WTC11 (cell line): ENCODE measurements around the gene GSG1L. TPM values are rescaled to one million over a fixed set of nuclear protein-coding genes. Genes with fewer than 3 reads are reported as not detected.
"Not testable (repeated sequence)": the region's sequence is repeated elsewhere in the genome, so short reads cannot be mapped to it uniquely, and the experiment has no call there.

Experiments
- ATAC-seq: fragments of 200-7000 bp; cut with Tn5 transposase; 2 replicates; pipeline ENCODE4 v1.10.0; 2021; ENCODE audit warnings: mild to moderate bottlenecking, moderate library complexity
- CTCF ChIA-PET: fragments of 300-600 bp; sonication (Branson Sonifier 250); formaldehyde crosslinking; loops from one replicate; lab custom pipeline; 2021; ENCODE audit warnings: antibody characterized with exemption; lab: Charles Lee
- POLR2A ChIA-PET: fragments of 350-600 bp; sonication (Branson Sonifier 250); formaldehyde crosslinking; loops from one replicate; lab custom pipeline; 2021; ENCODE audit warnings: antibody characterized with exemption; lab: Charles Lee
- DNase-seq: peaks from one replicate; pipeline ENCODE4 v3.0.0; 2021; ENCODE audit warnings: low spot score
- H3K27ac Mint-ChIP-seq: 2 replicates; pipeline ENCODE4 v1.8.0; 2021; ENCODE audit warnings: mixed read lengths
- H3K27me3 Mint-ChIP-seq: 2 replicates; pipeline ENCODE4 v1.8.0; 2021; ENCODE audit warnings: low read depth, mild to moderate bottlenecking, moderate library complexity, mixed read lengths
- H3K36me3 Mint-ChIP-seq: 2 replicates; pipeline ENCODE4 v1.8.0; 2021; ENCODE audit warnings: mixed read lengths
- H3K4me1 Mint-ChIP-seq: 2 replicates; pipeline ENCODE4 v1.8.0; 2022; ENCODE audit warnings: mixed read lengths
- H3K4me3 Mint-ChIP-seq: 2 replicates; pipeline ENCODE4 v1.8.0; 2021; ENCODE audit warnings: mild to moderate bottlenecking, moderate library complexity, mixed read lengths
- H3K9me3 Mint-ChIP-seq: 2 replicates; pipeline ENCODE4 v1.8.0; 2021; ENCODE audit warnings: mixed read lengths
- CBFB ChIP-seq: sonication (generic); formaldehyde crosslinking; IDR thresholded peaks from 2 replicates; pipeline ENCODE4 v1.8.1; 2022; ENCODE audit warnings: mild to moderate bottlenecking, low read depth, missing genetic modification reagents
- ESRRA ChIP-seq: sonication (generic); formaldehyde crosslinking; IDR thresholded peaks from 2 replicates; pipeline ENCODE4 v1.8.1; 2022; ENCODE audit warnings: mild to moderate bottlenecking, missing genetic modification reagents, borderline replicate concordance
- FOXP1 ChIP-seq: sonication (generic); formaldehyde crosslinking; IDR thresholded peaks from 2 replicates; pipeline ENCODE4 v1.8.0; 2022; ENCODE audit warnings: missing genetic modification reagents, mild to moderate bottlenecking, moderate library complexity, borderline replicate concordance
- JAZF1 ChIP-seq: fragments of 250-450 bp; sonication (Bioruptor Pico); IDR thresholded peaks from 2 replicates; pipeline ENCODE4 v1.9.0; 2021; ENCODE audit warnings: moderate library complexity, mild to moderate bottlenecking, inconsistent platforms
- MXD4 ChIP-seq: fragments of 250-450 bp; sonication (Bioruptor Pico); IDR thresholded peaks from 2 replicates; pipeline ENCODE4 v1.8.0; 2021; ENCODE audit warnings: mild to moderate bottlenecking, moderate library complexity, borderline replicate concordance
- OVOL2 ChIP-seq: fragments of 250-450 bp; sonication (Bioruptor Pico); IDR thresholded peaks from 2 replicates; pipeline ENCODE4 v1.9.0; 2021; ENCODE audit warnings: mild to moderate bottlenecking, borderline replicate concordance
- SMAD3 ChIP-seq: sonication (generic); formaldehyde crosslinking; IDR thresholded peaks from 2 replicates; pipeline ENCODE4 v1.8.0; 2022; ENCODE audit warnings: missing genetic modification reagents, mild to moderate bottlenecking, borderline replicate concordance
- TCF7 ChIP-seq: sonication (generic); formaldehyde crosslinking; IDR thresholded peaks from 2 replicates; pipeline ENCODE4 v1.8.0; 2022; ENCODE audit warnings: mild to moderate bottlenecking, low read depth, missing genetic modification reagents, moderate library complexity
- ZNF138 ChIP-seq: sonication (generic); formaldehyde crosslinking; conservative IDR thresholded peaks from 2 replicates; pipeline ENCODE4 v1.8.1; 2022; ENCODE audit warnings: mild to moderate bottlenecking, moderate library complexity, missing genetic modification reagents
- total RNA-seq: library from RNA; stranded (reverse); gene quantifications from 3 replicates; pipeline ENCODE4 v1.2.3, GENCODE V29; 2021
- TF ChIP-seq, protein P1 (sequence below): sonication (generic); formaldehyde crosslinking; IDR thresholded peaks from 2 replicates; pipeline ENCODE4 v1.8.0; 2022; ENCODE audit warnings: mild to moderate bottlenecking, missing genetic modification reagents
- TF ChIP-seq, protein P2 (sequence below): sonication (generic); formaldehyde crosslinking; IDR thresholded peaks from 2 replicates; pipeline ENCODE4 v1.8.1; 2023; ENCODE audit warnings: mild to moderate bottlenecking, moderate library complexity, missing genetic modification reagents
- TF ChIP-seq, protein P3 (sequence below): sonication (generic); formaldehyde crosslinking; IDR thresholded peaks from 2 replicates; pipeline ENCODE4 v1.8.0; 2022; ENCODE audit warnings: mild to moderate bottlenecking, missing genetic modification reagents
- TF ChIP-seq, protein P4 (sequence below): fragments of 250-450 bp; sonication (Bioruptor Pico); IDR thresholded peaks from 2 replicates; pipeline ENCODE4 v1.9.0; 2021; ENCODE audit warnings: mild to moderate bottlenecking, borderline replicate concordance
- TF ChIP-seq, protein P5 (sequence below): sonication (generic); formaldehyde crosslinking; IDR thresholded peaks from 2 replicates; pipeline ENCODE4 v1.8.0; 2022; ENCODE audit warnings: mild to moderate bottlenecking, missing genetic modification reagents
- TF ChIP-seq, protein P6 (sequence below): sonication (generic); formaldehyde crosslinking; conservative IDR thresholded peaks from 2 replicates; pipeline ENCODE4 v1.8.1; 2023; ENCODE audit warnings: mild to moderate bottlenecking, low read depth, missing genetic modification reagents, moderate library complexity

The GSG1L gene
- total RNA-seq, 1 experiment from 2014 or later: 0.28 TPM

DNA sequence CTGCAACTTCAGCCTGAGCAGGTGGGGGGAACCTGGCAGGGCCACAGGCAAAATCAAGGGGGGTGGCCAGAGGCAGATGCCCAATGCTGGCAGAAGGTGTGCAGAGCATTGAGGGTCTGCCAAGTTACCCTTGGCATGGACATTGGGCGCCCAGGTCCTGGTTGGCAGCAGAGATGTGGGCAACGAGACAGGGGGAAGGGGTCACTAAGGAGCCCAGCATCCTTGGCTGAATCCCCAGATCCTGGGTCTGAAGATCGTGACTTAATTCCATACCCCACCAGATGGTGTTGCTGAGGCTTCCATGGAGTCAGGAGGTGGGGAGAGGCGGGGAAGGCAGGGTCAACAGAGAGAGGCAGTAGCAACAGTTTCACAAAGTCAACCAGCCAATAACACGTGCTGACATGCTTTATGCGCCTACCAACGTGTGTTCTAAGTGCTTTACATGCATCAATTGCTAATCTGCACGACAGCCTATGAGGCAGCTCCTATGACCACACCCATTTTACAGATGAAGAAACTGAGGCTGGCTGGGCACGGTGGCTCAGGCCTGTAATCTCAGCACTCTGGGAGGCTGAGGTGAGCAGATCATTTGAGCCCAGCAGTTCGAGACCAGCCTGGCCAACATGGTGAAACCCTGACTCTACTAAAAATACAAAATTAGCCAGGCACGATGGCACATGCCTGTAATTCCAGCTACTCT, 83.3 kb downstream of the GSG1L start (continued):
- TF ChIP-seq, protein P1, sequence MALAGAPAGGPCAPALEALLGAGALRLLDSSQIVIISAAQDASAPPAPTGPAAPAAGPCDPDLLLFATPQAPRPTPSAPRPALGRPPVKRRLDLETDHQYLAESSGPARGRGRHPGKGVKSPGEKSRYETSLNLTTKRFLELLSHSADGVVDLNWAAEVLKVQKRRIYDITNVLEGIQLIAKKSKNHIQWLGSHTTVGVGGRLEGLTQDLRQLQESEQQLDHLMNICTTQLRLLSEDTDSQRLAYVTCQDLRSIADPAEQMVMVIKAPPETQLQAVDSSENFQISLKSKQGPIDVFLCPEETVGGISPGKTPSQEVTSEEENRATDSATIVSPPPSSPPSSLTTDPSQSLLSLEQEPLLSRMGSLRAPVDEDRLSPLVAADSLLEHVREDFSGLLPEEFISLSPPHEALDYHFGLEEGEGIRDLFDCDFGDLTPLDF (CRISPR knock-in tag): no peak
- TF ChIP-seq, protein P2, sequence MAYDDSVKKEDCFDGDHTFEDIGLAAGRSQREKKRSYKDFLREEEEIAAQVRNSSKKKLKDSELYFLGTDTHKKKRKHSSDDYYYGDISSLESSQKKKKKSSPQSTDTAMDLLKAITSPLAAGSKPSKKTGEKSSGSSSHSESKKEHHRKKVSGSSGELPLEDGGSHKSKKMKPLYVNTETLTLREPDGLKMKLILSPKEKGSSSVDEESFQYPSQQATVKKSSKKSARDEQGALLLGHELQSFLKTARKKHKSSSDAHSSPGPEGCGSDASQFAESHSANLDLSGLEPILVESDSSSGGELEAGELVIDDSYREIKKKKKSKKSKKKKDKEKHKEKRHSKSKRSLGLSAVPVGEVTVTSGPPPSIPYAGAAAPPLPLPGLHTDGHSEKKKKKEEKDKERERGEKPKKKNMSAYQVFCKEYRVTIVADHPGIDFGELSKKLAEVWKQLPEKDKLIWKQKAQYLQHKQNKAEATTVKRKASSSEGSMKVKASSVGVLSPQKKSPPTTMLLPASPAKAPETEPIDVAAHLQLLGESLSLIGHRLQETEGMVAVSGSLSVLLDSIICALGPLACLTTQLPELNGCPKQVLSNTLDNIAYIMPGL (CRISPR knock-in tag): no peak
- TF ChIP-seq TCF7 (CRISPR knock-in tag) (no peak), ESRRA (CRISPR knock-in tag) (no peak)
- TF ChIP-seq, protein P3, sequence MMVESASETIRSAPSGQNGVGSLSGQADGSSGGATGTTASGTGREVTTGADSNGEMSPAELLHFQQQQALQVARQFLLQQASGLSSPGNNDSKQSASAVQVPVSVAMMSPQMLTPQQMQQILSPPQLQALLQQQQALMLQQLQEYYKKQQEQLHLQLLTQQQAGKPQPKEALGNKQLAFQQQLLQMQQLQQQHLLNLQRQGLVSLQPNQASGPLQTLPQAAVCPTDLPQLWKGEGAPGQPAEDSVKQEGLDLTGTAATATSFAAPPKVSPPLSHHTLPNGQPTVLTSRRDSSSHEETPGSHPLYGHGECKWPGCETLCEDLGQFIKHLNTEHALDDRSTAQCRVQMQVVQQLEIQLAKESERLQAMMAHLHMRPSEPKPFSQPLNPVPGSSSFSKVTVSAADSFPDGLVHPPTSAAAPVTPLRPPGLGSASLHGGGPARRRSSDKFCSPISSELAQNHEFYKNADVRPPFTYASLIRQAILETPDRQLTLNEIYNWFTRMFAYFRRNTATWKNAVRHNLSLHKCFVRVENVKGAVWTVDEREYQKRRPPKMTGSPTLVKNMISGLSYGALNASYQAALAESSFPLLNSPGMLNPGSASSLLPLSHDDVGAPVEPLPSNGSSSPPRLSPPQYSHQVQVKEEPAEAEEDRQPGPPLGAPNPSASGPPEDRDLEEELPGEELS (CRISPR knock-in tag): no peak
- TF ChIP-seq, protein P4, sequence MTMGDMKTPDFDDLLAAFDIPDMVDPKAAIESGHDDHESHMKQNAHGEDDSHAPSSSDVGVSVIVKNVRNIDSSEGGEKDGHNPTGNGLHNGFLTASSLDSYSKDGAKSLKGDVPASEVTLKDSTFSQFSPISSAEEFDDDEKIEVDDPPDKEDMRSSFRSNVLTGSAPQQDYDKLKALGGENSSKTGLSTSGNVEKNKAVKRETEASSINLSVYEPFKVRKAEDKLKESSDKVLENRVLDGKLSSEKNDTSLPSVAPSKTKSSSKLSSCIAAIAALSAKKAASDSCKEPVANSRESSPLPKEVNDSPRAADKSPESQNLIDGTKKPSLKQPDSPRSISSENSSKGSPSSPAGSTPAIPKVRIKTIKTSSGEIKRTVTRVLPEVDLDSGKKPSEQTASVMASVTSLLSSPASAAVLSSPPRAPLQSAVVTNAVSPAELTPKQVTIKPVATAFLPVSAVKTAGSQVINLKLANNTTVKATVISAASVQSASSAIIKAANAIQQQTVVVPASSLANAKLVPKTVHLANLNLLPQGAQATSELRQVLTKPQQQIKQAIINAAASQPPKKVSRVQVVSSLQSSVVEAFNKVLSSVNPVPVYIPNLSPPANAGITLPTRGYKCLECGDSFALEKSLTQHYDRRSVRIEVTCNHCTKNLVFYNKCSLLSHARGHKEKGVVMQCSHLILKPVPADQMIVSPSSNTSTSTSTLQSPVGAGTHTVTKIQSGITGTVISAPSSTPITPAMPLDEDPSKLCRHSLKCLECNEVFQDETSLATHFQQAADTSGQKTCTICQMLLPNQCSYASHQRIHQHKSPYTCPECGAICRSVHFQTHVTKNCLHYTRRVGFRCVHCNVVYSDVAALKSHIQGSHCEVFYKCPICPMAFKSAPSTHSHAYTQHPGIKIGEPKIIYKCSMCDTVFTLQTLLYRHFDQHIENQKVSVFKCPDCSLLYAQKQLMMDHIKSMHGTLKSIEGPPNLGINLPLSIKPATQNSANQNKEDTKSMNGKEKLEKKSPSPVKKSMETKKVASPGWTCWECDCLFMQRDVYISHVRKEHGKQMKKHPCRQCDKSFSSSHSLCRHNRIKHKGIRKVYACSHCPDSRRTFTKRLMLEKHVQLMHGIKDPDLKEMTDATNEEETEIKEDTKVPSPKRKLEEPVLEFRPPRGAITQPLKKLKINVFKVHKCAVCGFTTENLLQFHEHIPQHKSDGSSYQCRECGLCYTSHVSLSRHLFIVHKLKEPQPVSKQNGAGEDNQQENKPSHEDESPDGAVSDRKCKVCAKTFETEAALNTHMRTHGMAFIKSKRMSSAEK (CRISPR knock-in tag): no peak

DNA sequence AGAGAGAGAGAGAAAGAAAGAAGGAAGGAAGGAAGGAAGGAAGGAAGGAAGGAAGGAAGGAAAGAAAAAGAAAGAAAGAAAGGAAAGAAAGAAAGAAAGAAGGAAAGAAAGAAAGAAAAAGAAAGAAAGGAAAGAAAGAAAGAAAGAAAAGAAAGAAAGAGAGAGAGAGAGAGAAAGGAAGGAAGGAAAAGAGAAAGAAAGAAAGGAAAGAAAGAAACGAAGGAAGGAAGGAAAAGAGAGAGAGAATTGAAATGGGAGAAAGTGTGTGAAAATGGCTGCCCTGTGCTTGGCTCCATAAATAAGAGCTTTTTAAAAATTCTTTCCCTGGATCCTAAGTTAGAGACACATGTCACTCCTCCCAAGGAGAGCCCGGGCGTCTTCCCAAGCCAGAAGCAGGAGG, 83.8 kb downstream of the GSG1L start:
- H3K9me3 Mint-ChIP-seq, H3K4me3 Mint-ChIP-seq, ATAC-seq, H3K27ac Mint-ChIP-seq, H3K27me3 Mint-ChIP-seq, H3K4me1 Mint-ChIP-seq, CTCF ChIA-PET, DNase-seq, POLR2A ChIA-PET, H3K36me3 Mint-ChIP-seq: not testable (repeated sequence)

DNA sequence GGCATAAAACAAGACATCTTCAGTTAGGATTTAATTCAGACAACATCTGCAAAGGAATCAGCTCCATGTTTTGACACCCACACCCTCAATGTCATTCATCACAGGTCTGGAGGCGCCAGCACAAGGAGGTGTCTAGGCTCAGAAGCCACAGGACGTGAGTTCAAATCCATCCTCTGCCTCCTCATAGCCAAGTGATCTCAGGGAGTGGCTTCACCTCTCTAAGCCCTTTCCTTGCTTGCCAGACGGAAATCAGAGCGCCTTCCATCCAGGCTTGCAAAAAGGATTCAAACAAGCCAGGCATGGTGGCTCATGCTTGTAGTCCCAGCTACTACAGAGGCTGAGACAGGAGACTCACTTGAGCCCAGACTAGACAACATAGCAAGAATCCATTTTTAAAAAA, 84.6 kb downstream of the GSG1L start:
- Mint-ChIP-seq H3K36me3 (no peaks in the 10 kb centered on the region), H3K27me3 (no peaks in the 10 kb centered on the region; the same call in 1 of the 2 replicates), H3K4me3 (no peak overlapping the region), H3K9me3 (peaks cover 8% of the 10 kb centered on the region), H3K4me1 (no peaks in the 10 kb centered on the region), H3K27ac (no peak overlapping the region)
- DNase-seq: no peak
- ChIA-PET POLR2A (no interaction called here), CTCF (interaction anchor here (1.1 to 1.8 kb wide), 2 partner anchors 92 to 112 kb away, joined by 4 to 6 read pairs; no protein-coding TSS in a partner anchor)
- ATAC-seq: no peak
- TF ChIP-seq FOXP1 (CRISPR knock-in tag): no peak
- TF ChIP-seq, protein P5, sequence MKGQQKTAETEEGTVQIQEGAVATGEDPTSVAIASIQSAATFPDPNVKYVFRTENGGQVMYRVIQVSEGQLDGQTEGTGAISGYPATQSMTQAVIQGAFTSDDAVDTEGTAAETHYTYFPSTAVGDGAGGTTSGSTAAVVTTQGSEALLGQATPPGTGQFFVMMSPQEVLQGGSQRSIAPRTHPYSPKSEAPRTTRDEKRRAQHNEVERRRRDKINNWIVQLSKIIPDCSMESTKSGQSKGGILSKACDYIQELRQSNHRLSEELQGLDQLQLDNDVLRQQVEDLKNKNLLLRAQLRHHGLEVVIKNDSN: no peak
- no peak for TF ChIP-seq JAZF1 (CRISPR knock-in tag)
- TF ChIP-seq, protein P6, sequence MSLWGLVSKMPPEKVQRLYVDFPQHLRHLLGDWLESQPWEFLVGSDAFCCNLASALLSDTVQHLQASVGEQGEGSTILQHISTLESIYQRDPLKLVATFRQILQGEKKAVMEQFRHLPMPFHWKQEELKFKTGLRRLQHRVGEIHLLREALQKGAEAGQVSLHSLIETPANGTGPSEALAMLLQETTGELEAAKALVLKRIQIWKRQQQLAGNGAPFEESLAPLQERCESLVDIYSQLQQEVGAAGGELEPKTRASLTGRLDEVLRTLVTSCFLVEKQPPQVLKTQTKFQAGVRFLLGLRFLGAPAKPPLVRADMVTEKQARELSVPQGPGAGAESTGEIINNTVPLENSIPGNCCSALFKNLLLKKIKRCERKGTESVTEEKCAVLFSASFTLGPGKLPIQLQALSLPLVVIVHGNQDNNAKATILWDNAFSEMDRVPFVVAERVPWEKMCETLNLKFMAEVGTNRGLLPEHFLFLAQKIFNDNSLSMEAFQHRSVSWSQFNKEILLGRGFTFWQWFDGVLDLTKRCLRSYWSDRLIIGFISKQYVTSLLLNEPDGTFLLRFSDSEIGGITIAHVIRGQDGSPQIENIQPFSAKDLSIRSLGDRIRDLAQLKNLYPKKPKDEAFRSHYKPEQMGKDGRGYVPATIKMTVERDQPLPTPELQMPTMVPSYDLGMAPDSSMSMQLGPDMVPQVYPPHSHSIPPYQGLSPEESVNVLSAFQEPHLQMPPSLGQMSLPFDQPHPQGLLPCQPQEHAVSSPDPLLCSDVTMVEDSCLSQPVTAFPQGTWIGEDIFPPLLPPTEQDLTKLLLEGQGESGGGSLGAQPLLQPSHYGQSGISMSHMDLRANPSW (CRISPR knock-in tag): no peak
- TF ChIP-seq, protein P1 (CRISPR knock-in tag): no peak
- no peak for TF ChIP-seq MXD4 (CRISPR knock-in tag)
- TF ChIP-seq SMAD3 (CRISPR knock-in tag): no peak
- no peak for TF ChIP-seq OVOL2 (CRISPR knock-in tag)
- no peak for TF ChIP-seq ZNF138
- no peak for TF ChIP-seq CBFB
